NCI-H345 treated with DMSO at 0.1 percent for 48 hours (cell line): ENCODE results near the gene KISS1R.

Source experiments
- DNase-seq: peaks from one replicate; lab custom pipeline; 2025; ENCODE audit not compliant: unreplicated experiment; lab: John Stamatoyannopoulos, UW

Gene KISS1R

GRCh38 chr19:919199-920050, 2.3 kb downstream of the KISS1R start:
- peak; percentile 60 for DNase-seq

GRCh38 chr19:920051-920864, 3.1 kb downstream of the KISS1R start:
- peak; percentile 52 for DNase-seq

GRCh38 chr19:924553-925086, 7.5 kb downstream of the KISS1R start:
- DNase-seq, result no peak

GRCh38 chr19:925087-925525, 8.0 kb downstream of the KISS1R start:
- DNase-seq, result no peak

GRCh38 chr19:925526-926322, 8.6 kb downstream of the KISS1R start, which contains the start of gene ARID3A:
TSS of gene ARID3A (plus strand) at chr19:926035. CDS start at chr19:929529, 3,494 bp downstream.
- peak; percentile 46 for DNase-seq

GRCh38 chr19:926323-926588, 9.1 kb downstream of the KISS1R start:
- DNase-seq, result no peak

- DNase-seq, result no peak
These were observed 9.6 kb downstream of the KISS1R start for GRCh38 chr19:926589-927350.

GRCh38 chr19:927351-927779, 10.2 kb downstream of the KISS1R start:
- DNase-seq, result no peak

- no peak for DNase-seq
These were observed 10.8 kb downstream of the KISS1R start for GRCh38 chr19:927780-928401.

- DNase-seq, result no peak
These were observed 11.5 kb downstream of the KISS1R start for GRCh38 chr19:928471-929202.

GRCh38 chr19:929203-929890, 12.2 kb downstream of the KISS1R start:
- no peak for DNase-seq

GRCh38 chr19:929891-930258, 12.7 kb downstream of the KISS1R start:
- no peak for DNase-seq

- no peak for DNase-seq
These were observed 14.9 kb downstream of the KISS1R start for GRCh38 chr19:931860-932647.

GRCh38 chr19:932648-933552, 15.8 kb downstream of the KISS1R start:
- DNase-seq, result no peak

- DNase-seq, result no peak
These were observed 16.4 kb downstream of the KISS1R start for GRCh38 chr19:933553-933882.

GRCh38 chr19:934197-934840, 17.2 kb downstream of the KISS1R start:
- DNase-seq, result no peak
